ENCODE data around the gene HHEX.

GRCh38 chr10:92740762-92741161 is 51.0 kb downstream of the HHEX start:
- TF ChIP-seq CTCF (IDR thresholded peaks at IDR 0.05) (no peak), POLR2A (IDR thresholded peaks at IDR 0.05) (no peak)
